Right lobe of liver (tissue), 4 donors: ENCODE results near the gene TFPT.

Source experiments
- CTCF ChIP-seq, 4 donors: fragments of 200-600 bp in 3 of 4; fragments of 450-650 bp in 1 of 4; IDR thresholded peaks; one replicate each; pipeline versions ENCODE4 v1.5.1 to v1.8.0; 2016 to 2022; ENCODE audit warnings: antibody characterized with exemption in 4 of 4, mild to moderate bottlenecking in 2 of 4
- POLR2A ChIP-seq: fragments of 450-650 bp; IDR thresholded peaks from one replicate; pipeline ENCODE4 v1.6.1; 2017; ENCODE audit warnings: antibody characterized with exemption, mild to moderate bottlenecking
- donor health status: DM: no; HTN: no; CAD: no.
- donor health status: DM: no; HTN: no; CAD: no.
- donor health status: DM: no; HTN: yes; CAD: no.

GRCh38 chr19:54100561-54100960 lies 14.9 kb downstream of the TFPT start, which contains the start of gene OSCAR:
- TF ChIP-seq CTCF (IDR thresholded peaks at IDR 0.05) (no peak), POLR2A (no peak)
